ENCODE results near the gene CHCHD3.

DNA sequence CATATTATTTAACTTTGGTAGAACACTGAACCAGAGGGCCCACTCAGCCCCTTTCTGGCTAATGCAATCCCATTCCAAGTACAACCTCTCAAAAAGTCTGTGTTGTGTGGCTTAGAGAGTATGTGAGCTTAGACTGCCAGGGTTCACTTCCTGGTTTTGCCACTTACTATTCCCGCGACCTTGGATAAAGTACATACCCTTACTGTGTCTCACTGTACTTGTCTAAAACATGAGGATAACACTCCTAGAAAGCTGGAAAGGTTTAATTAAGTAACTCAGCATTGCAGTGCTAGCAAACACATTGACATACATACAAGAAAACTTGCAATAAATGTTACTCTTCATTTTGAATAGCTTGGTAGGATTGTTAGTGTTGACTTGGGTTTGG lies 215.8 kb downstream of the CHCHD3 start:
- TF ChIP-seq, protein P1, sequence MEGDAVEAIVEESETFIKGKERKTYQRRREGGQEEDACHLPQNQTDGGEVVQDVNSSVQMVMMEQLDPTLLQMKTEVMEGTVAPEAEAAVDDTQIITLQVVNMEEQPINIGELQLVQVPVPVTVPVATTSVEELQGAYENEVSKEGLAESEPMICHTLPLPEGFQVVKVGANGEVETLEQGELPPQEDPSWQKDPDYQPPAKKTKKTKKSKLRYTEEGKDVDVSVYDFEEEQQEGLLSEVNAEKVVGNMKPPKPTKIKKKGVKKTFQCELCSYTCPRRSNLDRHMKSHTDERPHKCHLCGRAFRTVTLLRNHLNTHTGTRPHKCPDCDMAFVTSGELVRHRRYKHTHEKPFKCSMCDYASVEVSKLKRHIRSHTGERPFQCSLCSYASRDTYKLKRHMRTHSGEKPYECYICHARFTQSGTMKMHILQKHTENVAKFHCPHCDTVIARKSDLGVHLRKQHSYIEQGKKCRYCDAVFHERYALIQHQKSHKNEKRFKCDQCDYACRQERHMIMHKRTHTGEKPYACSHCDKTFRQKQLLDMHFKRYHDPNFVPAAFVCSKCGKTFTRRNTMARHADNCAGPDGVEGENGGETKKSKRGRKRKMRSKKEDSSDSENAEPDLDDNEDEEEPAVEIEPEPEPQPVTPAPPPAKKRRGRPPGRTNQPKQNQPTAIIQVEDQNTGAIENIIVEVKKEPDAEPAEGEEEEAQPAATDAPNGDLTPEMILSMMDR (conservative IDR thresholded peaks at IDR 0.05; ENCODE audit: low read depth, low read length): no peak
- TF ChIP-seq EZH2 (IDR thresholded peaks at IDR 0.05; ENCODE audit: low read length, unreplicated experiment) (no peak), EZH2phosphoT487 (IDR thresholded peaks at IDR 0.05; ENCODE audit: borderline replicate concordance, low read length) (no peak)
